PFSK-1 (cell line): Measurements from ENCODE around the gene TSGA10.
A peak's percentile ranks its signal among the peaks of the same experiment; 100 is the strongest.

Experiments
- FOXP2 ChIP-seq: optimal IDR thresholded peaks from 2 replicates; pipeline ENCODE3; 2011; ENCODE audit warnings: borderline replicate concordance, control low read depth, inconsistent platforms; ENCODE audit not compliant: insufficient read depth; ENCODE audit errors: extremely low read length, extremely low read depth
- POLR2AphosphoS5 ChIP-seq: IDR thresholded peaks from 2 replicates; pipeline ENCODE4 v1.6.1; 2012; ENCODE audit warnings: low read depth, mild to moderate bottlenecking, control low read depth, low read length, moderate library complexity
- SIN3A ChIP-seq: IDR thresholded peaks from 2 replicates; pipeline ENCODE4 v1.6.1; 2012; ENCODE audit warnings: mild to moderate bottlenecking, low read length, moderate library complexity, borderline replicate concordance; ENCODE audit not compliant: insufficient read depth
- TAF1 ChIP-seq: IDR thresholded peaks from 2 replicates; pipeline ENCODE4 v1.6.1; 2012; ENCODE audit warnings: low read length, control low read depth, borderline replicate concordance; ENCODE audit not compliant: insufficient read depth
- TF ChIP-seq, protein P1 (sequence below), 2 experiments: IDR thresholded peaks; 2 replicates each; pipeline versions ENCODE4 v1.6.1 to v1.8.0; 2011 to 2012; ENCODE audit warnings: low read depth in 2 of 2, low read length in 2 of 2, control low read depth in 1 of 2, inconsistent platforms in 1 of 2, mild to moderate bottlenecking in 1 of 2, moderate library complexity in 1 of 2; ENCODE audit not compliant: insufficient read depth in 1 of 2

TSGA10 gene

DNA sequence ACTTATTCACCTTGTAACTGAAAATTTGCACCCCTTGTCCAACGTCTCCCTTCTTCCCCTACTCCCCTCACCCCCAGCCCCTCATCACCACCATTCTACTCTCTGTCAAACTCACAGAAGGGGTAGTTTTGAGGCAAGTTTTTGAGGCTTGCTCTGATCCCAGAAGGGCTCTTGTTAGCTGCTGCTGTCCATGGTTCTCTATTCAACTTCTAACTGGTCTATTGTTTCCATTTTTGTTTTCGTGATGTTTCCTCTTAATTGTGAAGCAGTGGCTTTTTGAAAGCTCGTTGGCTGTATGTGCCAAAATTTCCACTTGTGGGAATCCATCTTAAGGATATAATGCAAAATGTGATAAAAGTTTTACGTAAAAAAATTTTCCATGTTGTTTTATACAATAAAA, 126.2 kb downstream of the TSGA10 start:
- TF ChIP-seq FOXP2 (no peak), POLR2AphosphoS5 (no peak), TAF1 (no peak)
- TF ChIP-seq, protein P1, sequence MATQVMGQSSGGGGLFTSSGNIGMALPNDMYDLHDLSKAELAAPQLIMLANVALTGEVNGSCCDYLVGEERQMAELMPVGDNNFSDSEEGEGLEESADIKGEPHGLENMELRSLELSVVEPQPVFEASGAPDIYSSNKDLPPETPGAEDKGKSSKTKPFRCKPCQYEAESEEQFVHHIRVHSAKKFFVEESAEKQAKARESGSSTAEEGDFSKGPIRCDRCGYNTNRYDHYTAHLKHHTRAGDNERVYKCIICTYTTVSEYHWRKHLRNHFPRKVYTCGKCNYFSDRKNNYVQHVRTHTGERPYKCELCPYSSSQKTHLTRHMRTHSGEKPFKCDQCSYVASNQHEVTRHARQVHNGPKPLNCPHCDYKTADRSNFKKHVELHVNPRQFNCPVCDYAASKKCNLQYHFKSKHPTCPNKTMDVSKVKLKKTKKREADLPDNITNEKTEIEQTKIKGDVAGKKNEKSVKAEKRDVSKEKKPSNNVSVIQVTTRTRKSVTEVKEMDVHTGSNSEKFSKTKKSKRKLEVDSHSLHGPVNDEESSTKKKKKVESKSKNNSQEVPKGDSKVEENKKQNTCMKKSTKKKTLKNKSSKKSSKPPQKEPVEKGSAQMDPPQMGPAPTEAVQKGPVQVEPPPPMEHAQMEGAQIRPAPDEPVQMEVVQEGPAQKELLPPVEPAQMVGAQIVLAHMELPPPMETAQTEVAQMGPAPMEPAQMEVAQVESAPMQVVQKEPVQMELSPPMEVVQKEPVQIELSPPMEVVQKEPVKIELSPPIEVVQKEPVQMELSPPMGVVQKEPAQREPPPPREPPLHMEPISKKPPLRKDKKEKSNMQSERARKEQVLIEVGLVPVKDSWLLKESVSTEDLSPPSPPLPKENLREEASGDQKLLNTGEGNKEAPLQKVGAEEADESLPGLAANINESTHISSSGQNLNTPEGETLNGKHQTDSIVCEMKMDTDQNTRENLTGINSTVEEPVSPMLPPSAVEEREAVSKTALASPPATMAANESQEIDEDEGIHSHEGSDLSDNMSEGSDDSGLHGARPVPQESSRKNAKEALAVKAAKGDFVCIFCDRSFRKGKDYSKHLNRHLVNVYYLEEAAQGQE (IDR thresholded peaks at IDR 0.05; ENCODE audit: insufficient read depth in 1 of 2, low read depth in 2 of 2, low read length in 2 of 2), result peak in 1 of 2 experiments; percentile 66; a peak in 1 of 4 replicates

DNA sequence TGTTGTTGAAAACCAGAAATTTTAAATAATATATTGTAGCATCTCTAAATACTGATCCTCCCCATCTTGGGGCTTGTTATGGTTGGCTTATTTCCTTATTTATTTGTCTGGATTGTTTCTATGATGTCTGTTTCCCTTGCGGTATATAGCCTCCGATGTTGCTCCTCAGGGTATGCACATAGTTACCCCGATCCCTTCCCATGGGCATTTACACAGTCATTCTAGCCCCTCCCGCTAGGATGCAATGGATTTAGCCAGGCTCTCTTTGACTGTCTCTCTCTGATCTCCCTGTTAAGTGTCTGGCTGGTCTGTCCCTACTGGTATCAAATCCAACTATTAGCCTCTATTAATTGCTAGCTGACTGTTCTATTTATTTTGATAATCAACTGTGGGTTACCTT, 126.9 kb downstream of the TSGA10 start:
- TF ChIP-seq POLR2AphosphoS5, result no peak
- TF ChIP-seq, protein P1 (IDR thresholded peaks at IDR 0.05; ENCODE audit: insufficient read depth in 1 of 2, low read depth in 2 of 2, low read length in 2 of 2), result no peak
- TF ChIP-seq SIN3A, result no peak
- TF ChIP-seq TAF1, result no peak
- no peak for TF ChIP-seq FOXP2

DNA sequence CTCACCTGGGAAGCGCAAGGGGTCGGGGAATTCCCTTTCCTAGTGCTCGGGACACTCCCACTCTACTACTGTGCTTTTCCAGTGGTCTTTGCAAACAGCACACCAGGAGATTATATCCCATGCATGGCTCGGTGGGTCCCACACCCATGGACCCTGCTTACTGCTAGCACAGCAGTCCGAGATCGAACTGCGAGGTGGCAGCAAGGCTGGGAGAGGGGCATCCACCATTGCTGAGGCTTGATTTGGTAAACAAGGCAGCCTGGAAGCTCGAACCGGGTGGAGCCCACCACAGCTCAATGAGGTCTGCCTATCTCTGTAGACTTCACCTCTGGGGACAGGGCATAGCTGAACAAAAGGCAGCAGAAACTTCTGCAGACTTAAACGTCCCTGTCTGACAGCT, 154.0 kb downstream of the TSGA10 start:
- TF ChIP-seq, protein P1 (IDR thresholded peaks at IDR 0.05; ENCODE audit: insufficient read depth in 1 of 2, low read depth in 2 of 2, low read length in 2 of 2), result no peak
- TF ChIP-seq TAF1 (no peak), FOXP2 (no peak), SIN3A (no peak), POLR2AphosphoS5 (no peak)

DNA sequence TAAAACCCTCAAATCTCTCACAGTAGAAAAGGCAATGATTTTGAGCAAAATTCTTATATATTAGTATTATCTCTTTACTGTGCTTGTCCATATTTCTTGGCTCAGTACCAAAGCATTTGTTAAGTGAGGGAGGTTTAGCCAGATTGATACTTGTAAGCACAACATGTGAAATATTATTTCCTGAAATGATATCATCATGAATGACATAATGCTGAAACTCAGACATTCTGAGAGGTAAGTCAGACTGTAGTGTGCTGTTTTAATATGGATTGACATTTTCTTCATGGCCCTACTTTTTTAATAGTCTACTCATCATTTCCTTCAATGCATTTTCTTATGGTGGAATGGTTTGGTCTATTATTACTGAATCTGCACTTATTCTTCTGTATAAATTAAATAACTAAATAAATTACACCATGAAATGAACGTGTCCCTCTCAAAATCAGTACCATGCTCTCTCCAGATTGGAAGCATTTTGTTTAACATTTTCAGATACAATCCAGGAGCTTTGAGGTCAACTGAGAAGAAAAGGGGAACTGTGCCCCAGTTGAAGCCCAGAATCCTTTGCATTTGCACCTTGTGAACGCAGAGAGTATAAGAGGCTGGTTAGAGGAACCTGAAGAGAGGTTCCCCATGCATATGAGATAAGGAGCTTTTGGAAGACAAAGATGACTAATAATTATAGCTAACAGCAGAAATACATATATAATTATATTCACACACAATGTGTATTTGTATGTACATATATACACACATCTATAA, 168.7 kb downstream of the TSGA10 start:
- TF ChIP-seq TAF1 (no peak), FOXP2 (no peak), SIN3A (no peak), POLR2AphosphoS5 (no peak)
- TF ChIP-seq, protein P1 (IDR thresholded peaks at IDR 0.05; ENCODE audit: insufficient read depth in 1 of 2, low read depth in 2 of 2, low read length in 2 of 2), result no peak
